ENCODE measurements around the gene GRK5.

GRK5 gene

DNA sequence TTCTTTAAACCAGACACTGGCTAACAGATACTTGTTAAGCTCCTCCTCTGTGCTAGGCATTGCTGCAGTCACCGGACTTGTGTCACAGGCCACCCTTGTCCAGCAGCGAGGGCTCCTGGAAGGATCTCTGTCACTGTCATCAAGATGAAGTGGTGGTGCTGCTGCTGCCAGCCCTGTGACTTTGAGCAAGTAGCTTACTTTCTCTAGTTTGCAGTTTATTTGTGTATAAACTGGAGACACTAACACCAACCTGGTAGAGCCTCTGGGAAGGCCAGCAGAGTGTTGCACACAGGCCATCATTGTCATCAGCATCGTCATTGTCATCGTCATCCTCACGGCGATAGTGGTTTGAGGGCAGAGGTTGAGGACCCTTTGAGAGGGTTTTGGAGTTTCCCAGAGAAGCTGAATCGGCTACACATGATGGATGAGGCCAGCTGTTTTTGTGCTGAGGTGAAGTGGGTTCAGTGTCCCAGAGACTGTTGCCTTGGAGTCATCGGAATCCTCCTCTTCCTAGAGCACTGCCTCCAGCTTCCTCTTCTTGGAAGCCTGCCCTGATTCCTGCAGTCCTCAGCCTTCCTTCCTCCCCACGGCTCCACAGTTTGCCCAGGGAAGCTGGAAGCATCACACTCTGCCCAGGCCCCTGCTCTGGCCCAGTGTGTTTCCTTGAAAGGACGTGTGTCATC is 128.4 kb downstream of the GRK5 start:
- H3K27ac ChIP-seq, result peak overlapping the region; percentile 43

DNA sequence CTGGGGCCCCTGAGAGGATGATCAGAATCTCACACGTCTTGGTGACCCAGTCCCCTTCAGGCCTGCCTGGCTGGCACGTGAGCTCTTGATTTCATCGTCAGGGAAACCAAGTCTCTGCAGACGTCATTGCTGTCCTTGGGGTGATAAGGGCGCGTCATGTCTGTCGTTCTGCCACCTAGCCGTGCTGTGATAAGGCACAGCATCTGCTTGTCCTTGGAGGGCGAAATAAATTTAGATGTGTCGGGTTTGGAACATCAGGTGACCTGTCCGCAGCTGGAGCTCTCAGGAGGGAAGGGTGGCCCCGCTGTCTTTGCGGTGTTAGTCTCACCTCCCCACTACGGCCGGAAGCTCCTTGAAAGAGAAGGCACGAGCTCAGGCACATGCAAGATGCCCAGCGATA is 129.2 kb downstream of the GRK5 start:
- H3K9ac ChIP-seq, result no peak overlapping the region
- no peak overlapping the region for H3K4me3 ChIP-seq (ENCODE audit: low read depth, low read length)
- TF ChIP-seq, protein P1, sequence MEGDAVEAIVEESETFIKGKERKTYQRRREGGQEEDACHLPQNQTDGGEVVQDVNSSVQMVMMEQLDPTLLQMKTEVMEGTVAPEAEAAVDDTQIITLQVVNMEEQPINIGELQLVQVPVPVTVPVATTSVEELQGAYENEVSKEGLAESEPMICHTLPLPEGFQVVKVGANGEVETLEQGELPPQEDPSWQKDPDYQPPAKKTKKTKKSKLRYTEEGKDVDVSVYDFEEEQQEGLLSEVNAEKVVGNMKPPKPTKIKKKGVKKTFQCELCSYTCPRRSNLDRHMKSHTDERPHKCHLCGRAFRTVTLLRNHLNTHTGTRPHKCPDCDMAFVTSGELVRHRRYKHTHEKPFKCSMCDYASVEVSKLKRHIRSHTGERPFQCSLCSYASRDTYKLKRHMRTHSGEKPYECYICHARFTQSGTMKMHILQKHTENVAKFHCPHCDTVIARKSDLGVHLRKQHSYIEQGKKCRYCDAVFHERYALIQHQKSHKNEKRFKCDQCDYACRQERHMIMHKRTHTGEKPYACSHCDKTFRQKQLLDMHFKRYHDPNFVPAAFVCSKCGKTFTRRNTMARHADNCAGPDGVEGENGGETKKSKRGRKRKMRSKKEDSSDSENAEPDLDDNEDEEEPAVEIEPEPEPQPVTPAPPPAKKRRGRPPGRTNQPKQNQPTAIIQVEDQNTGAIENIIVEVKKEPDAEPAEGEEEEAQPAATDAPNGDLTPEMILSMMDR (IDR thresholded peaks at IDR 0.05), result no peak
- H3K9me3 ChIP-seq (ENCODE audit: control insufficient read depth, low read length), result no peaks in the 10 kb centered on the region
- no peak overlapping the region for H2AFZ ChIP-seq
- no peaks in the 10 kb centered on the region for H3K36me3 ChIP-seq (ENCODE audit: control insufficient read depth, insufficient read depth, low read length)
- no peak overlapping the region for H3K27ac ChIP-seq
- no peaks in the 10 kb centered on the region for H3K27me3 ChIP-seq (ENCODE audit: control insufficient read depth, insufficient read depth, low read length)
- H3K4me1 ChIP-seq, result peaks cover 30% of the 10 kb centered on the region
- peaks cover 59% of the 10 kb centered on the region for H3K79me2 ChIP-seq
- no peak overlapping the region for H3K4me2 ChIP-seq (ENCODE audit: low read length)

More for the DNA sequence above, 128.4 kb downstream of the GRK5 start:
- Histone ChIP-seq H3K9ac (no peak overlapping the region), H3K79me2 (peaks cover 53% of the 10 kb centered on the region), H3K4me3 (ENCODE audit: low read depth, low read length) (no peak overlapping the region), H3K4me1 (peaks cover 23% of the 10 kb centered on the region), H3K9me3 (ENCODE audit: control insufficient read depth, low read length) (no peaks in the 10 kb centered on the region), H3K36me3 (ENCODE audit: control insufficient read depth, insufficient read depth, low read length) (no peaks in the 10 kb centered on the region), H3K27me3 (ENCODE audit: control insufficient read depth, insufficient read depth, low read length) (no peaks in the 10 kb centered on the region), H3K4me2 (ENCODE audit: low read length) (no peak overlapping the region), H2AFZ (no peak overlapping the region)
- TF ChIP-seq, protein P1 (IDR thresholded peaks at IDR 0.05), result no peak

DNA sequence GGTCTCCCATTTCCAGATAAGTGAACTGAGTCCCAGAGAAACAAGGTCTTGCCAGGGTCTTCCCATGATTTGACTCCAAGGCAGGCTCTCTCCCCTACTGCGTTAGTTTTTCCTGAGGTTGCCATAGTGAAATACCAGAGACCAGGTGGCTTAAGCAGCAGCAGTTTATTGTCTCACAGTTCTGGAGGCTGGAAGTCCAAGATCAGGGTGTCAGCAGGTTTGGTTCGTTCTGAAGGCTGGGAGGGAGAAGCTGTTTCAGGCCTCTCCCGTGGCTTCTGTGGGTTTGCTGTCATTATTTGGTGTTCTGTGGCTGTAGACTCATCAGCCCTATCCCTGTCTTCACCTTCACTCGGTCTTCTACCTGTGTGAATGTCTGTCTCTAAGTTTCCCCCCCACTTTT is 129.9 kb downstream of the GRK5 start:
- H3K27ac ChIP-seq, result no peak overlapping the region
- H3K27me3 ChIP-seq (ENCODE audit: control insufficient read depth, insufficient read depth, low read length), result no peaks in the 10 kb centered on the region

DNA sequence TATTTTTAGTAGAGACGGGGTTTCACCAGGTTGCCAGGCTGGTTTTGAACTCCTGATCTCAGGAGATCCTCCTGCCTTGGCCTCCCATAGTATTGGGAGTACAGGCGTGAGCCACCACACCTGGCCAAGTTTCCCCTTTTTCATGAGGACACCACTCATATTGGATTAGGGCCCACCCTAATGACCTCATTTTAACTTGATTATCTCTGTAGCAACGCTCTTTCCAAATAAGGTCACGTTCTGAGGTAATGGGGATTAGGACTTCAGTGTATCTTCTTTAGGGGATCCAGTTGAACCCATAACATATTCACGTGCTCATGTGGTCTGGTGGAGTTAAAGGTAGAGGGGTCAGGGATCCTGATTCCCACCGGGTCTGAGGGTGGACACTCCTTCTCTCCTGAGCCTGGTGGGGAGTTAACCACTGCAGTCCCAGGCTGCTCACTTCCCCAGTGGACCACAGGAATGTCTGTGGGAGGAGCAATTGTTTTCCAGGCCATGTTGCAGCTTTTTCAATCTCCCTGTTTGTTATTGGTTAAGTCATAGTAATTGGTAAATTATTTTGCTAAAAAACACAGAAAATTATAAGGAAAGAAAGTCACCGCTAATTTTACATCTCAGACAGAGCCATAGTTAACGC is 130.5 kb downstream of the GRK5 start:
- no peak overlapping the region for H3K27ac ChIP-seq

More for the DNA sequence above, 129.9 kb downstream of the GRK5 start:
- Histone ChIP-seq H3K36me3 (ENCODE audit: control insufficient read depth, insufficient read depth, low read length) (no peaks in the 10 kb centered on the region), H2AFZ (no peak overlapping the region), H3K9ac (no peak overlapping the region), H3K4me3 (ENCODE audit: low read depth, low read length) (no peak overlapping the region), H3K4me1 (peaks cover 30% of the 10 kb centered on the region), H3K79me2 (peaks cover 65% of the 10 kb centered on the region), H3K9me3 (ENCODE audit: control insufficient read depth, low read length) (no peaks in the 10 kb centered on the region), H3K4me2 (ENCODE audit: low read length) (no peak overlapping the region)
- TF ChIP-seq, protein P1 (IDR thresholded peaks at IDR 0.05), result no peak

More for the DNA sequence above, 130.5 kb downstream of the GRK5 start:
- H3K9ac ChIP-seq, result no peak overlapping the region
- TF ChIP-seq, protein P1 (IDR thresholded peaks at IDR 0.05), result no peak
- no peaks in the 10 kb centered on the region for H3K36me3 ChIP-seq (ENCODE audit: control insufficient read depth, insufficient read depth, low read length)
- H3K9me3 ChIP-seq (ENCODE audit: control insufficient read depth, low read length), result no peaks in the 10 kb centered on the region
- H3K4me2 ChIP-seq (ENCODE audit: low read length), result no peak overlapping the region
- H3K79me2 ChIP-seq, result peaks cover 72% of the 10 kb centered on the region
- peaks cover 30% of the 10 kb centered on the region for H3K4me1 ChIP-seq
- no peak overlapping the region for H2AFZ ChIP-seq
- no peak overlapping the region for H3K4me3 ChIP-seq (ENCODE audit: low read depth, low read length)
- no peaks in the 10 kb centered on the region for H3K27me3 ChIP-seq (ENCODE audit: control insufficient read depth, insufficient read depth, low read length)
